Type B pancreatic cell (in vitro differentiated cells): Measurements from ENCODE around the gene REG1B. TPM values are rescaled to one million over a fixed set of nuclear protein-coding genes. Genes with fewer than 3 reads are reported as not detected.

Experiments
- DNase-seq: peaks from one replicate; pipeline ENCODE4 v3.0.0; 2021; ENCODE audit warnings: mixed read lengths; ENCODE audit not compliant: unreplicated experiment; ENCODE audit errors: extremely low spot score
- H3K27ac Mint-ChIP-seq: 2 replicates; pipeline ENCODE4 v1.8.0; 2021; ENCODE audit warnings: mild to moderate bottlenecking, mixed read lengths
- H3K27me3 Mint-ChIP-seq: 2 replicates; pipeline ENCODE4 v1.8.0; 2021; ENCODE audit warnings: mixed read lengths
- H3K36me3 Mint-ChIP-seq: 2 replicates; pipeline ENCODE4 v1.8.0; 2021; ENCODE audit warnings: mixed read lengths
- H3K4me1 Mint-ChIP-seq: one replicate; pipeline ENCODE4 v1.8.0; 2021; ENCODE audit warnings: mixed read lengths; ENCODE audit not compliant: unreplicated experiment
- H3K4me3 Mint-ChIP-seq: 2 replicates; pipeline ENCODE4 v1.8.0; 2021; ENCODE audit warnings: mild to moderate bottlenecking, mixed read lengths
- H3K9me3 Mint-ChIP-seq: 2 replicates; pipeline ENCODE4 v1.8.0; 2021; ENCODE audit warnings: mixed read lengths
- CTCF ChIP-seq: fragments of 200-600 bp; sonication (generic); conservative IDR thresholded peaks from 2 replicates; pipeline ENCODE4 v1.5.0; 2021; ENCODE audit warnings: antibody characterized with exemption, mild to moderate bottlenecking
- total RNA-seq: library from RNA; stranded (reverse); gene quantifications from 2 replicates; pipeline ENCODE4 v1.2.1, GENCODE V29; 2021; ENCODE audit warnings: low replicate concordance

The REG1B gene
- total RNA-seq, 1 donor from 2014 or later: not detected

- H3K9me3 Mint-ChIP-seq: no peaks in the 10 kb centered on the region
- no peak for DNase-seq
These were observed 46.8 kb downstream of the REG1B start for GRCh38 chr2:79041032-79041448.

GRCh38 chr2:79039944-79040343, 47.8 kb downstream of the REG1B start:
- no peak overlapping the region for H3K27ac Mint-ChIP-seq
- H3K27me3 Mint-ChIP-seq: no peaks in the 10 kb centered on the region
- peaks cover 4% of the 10 kb centered on the region for H3K4me1 Mint-ChIP-seq
- no peak for DNase-seq
- no peaks in the 10 kb centered on the region for H3K9me3 Mint-ChIP-seq
- no peaks in the 10 kb centered on the region for H3K36me3 Mint-ChIP-seq
- no peak for TF ChIP-seq CTCF
- H3K4me3 Mint-ChIP-seq: no peak overlapping the region

More at GRCh38 chr2:79041032-79041448, 46.8 kb downstream of the REG1B start:
- Mint-ChIP-seq H3K4me3 (no peak overlapping the region), H3K36me3 (no peaks in the 10 kb centered on the region), H3K27ac (no peak overlapping the region), H3K4me1 (peaks cover 4% of the 10 kb centered on the region), H3K27me3 (no peaks in the 10 kb centered on the region)
- TF ChIP-seq CTCF: peak; percentile 85

Other genes starting within 250 kb of the REG1B start
- gene REG3G, start 62.3 kb downstream of the REG1B start, total RNA-seq: 0.33 and 0.87 TPM in 2 replicates
- gene REG1A, start 32.5 kb upstream of the REG1B start, total RNA-seq: 2.4 and 37.3 TPM in 2 replicates
- 0.95 and 4.0 TPM in 2 replicates for gene REG3A, start 71.8 kb upstream of the REG1B start, total RNA-seq